GM19455 (cell line): Measurements from ENCODE around the gene ELK3.

ENCODE experiments used
- ATAC-seq: cut with Tn5 transposase; IDR thresholded peaks from one replicate; pipeline ENCODE4 v1.9.1; 2021; ENCODE audit not compliant: unreplicated experiment

ELK3 gene

DNA sequence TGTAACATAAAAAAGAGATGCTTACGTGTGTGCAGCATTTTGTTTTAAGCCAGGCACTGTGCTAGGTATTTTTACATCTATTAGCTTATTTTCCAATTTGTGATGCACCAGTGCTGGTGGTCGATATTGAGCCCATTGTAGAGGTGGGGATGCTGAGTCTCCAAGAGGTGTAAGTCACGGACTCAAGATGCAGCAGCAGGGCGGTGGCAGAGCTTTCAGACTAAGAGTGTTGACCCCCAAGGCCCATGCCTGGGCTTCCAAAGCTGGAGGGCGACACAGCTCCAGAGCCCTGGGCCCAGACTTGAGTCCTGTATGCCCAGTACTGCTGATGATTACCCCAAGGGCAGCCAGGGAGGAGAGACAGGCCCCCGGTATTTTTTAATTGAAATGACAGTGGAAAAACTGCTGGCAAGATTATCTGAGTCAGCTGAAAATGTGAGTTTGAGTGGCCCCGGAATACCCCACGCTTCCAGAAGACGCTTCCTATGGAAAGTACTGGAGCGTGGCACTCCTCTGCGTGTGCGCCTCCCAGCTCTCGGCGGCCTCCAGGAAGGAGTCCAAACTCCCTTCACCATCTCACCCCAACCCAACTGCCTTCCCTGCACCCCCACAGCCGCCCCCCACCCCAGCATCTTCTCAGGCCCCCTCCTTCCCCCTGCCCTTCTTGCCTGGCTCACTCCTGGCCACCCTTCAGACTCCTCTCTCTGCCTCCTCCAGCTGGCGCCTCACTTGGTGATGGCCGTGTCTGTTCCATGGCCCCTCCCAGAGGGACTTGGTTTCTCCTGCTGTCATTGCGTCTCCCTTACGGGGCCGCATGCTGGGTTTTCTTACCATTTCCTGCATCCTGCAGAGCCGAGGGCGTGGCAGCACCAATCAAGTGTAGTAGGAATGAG, 40.7 kb downstream of the ELK3 start:
- ATAC-seq: no peak

DNA sequence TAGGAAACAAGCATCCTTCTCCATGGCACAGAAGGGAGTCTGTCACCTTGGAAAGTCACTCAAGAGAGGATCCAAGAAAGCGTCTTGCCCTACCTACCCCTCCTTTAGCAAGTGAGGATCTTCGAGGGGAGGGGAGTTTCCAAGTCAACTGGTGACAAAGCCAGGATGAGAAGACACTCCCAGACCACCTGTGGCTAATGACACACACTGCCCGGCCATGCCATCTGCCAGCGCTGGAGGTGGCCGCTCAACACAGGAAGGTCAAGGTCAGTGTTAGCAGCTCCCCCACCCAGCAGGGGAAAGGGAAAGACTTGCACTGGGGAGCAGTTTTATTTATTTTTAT, 41.3 kb downstream of the ELK3 start:
- no peak for ATAC-seq

DNA sequence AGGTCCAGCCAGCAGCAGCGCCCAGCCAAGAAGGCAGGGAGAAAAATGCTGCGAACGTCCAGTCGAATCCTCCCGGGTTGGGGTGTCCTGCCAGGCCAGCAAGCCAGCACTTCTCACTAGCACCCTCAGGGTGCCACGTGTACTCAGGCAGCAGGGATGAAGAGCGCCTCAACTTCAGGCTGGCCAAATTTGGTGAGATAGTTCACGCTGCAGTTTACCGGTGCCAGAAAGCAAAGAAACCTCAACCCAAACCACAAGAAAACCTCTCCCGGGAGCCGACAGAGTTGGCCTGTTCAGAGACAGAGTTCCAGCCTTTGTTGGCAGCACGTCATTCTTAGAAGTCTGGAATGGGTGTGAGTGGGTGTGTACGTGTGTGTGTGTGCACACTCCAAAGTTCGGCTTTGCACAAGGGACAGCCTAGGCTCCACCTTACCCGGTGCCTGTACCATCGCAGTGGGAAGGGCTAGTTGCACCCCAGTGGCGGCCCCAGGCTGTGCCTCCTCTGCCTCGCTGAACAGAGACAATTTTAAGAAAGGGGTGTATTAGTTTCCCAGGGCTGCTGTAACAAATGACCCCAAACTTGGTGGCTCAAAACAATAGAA, 42.1 kb downstream of the ELK3 start:
- ATAC-seq: no peak

DNA sequence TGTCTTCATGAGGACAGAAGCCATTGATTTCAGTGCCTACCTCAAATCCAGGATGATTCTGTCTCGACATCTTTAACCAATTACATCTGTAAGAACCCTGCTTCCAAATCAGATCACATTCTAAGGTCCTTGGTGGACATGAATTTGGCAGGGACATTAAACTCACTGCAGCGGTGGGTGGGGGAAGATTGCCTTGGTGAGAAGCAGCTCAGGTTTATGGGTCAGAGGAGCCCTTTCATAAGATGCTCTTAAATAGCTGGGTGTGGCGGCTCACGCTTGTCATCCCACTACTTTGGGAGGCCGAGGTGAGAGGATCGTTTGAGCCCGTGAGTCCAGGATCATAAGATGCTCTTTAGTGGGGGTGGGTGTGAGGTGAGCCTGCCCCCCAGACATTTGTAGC, 42.9 kb downstream of the ELK3 start:
- no peak for ATAC-seq

DNA sequence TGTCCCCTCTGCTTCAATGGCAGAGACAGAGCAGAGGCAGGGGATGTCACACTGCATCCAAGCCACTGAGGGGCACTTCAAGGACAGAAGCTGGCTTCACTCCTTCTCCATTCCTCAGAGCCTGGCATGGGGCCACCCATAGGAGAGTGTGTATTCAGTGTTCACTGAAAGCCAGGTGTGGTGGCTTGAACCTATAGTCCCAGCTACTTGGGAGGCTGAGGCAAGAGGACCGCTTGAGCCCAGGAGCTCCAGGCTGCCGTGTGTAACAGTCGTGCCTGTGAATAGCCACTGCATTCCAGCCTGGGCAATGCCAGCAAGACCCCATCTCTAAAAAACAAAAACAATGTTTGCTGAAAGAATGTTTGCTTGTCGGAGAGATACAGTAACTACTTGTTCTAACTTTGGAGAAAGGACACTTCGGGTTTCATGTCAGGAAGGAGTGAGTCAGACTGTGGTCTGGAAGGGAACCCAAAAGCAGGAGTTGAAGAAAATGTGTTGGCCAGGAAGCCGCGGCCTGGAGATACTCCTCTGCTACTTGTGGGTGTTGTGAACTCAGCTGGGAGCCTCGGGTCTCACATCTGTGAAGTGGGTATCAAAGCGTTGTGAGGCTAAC, 43.4 kb downstream of the ELK3 start:
- ATAC-seq: no peak

DNA sequence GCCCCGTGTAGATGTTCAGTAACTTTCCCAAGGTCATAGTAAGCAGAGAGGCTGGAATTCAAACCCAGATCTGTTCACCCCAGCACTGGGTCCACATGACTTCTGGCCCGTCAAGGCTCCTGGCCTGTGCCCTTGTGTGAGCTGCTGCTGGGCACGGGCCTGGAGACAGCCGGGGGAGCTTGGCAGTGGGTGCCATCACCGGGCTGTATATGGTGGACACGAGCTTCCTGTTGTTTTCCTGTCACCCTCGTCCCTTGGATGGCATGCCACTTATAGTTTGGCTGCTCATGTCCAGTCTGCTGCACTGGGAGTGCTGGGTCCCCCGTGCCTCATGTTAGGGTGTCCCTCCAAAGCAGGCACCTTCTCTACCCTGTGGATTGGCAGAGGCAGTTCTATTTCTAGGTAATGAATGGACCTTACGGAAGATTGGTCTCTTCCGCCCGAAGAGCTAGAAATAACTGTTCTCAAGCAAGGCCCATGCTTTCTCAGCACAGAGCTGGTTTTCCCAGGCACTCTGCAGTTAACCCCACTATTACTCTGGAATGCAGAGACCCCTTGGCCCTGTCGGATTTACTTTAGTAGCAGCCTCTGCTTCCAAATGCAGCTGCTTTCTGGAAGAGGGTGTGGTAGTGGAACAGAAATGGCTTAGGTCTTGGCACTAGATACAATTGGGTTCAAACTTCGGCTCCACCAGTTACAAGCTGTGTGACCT, 44.3 kb downstream of the ELK3 start:
- ATAC-seq: no peak

DNA sequence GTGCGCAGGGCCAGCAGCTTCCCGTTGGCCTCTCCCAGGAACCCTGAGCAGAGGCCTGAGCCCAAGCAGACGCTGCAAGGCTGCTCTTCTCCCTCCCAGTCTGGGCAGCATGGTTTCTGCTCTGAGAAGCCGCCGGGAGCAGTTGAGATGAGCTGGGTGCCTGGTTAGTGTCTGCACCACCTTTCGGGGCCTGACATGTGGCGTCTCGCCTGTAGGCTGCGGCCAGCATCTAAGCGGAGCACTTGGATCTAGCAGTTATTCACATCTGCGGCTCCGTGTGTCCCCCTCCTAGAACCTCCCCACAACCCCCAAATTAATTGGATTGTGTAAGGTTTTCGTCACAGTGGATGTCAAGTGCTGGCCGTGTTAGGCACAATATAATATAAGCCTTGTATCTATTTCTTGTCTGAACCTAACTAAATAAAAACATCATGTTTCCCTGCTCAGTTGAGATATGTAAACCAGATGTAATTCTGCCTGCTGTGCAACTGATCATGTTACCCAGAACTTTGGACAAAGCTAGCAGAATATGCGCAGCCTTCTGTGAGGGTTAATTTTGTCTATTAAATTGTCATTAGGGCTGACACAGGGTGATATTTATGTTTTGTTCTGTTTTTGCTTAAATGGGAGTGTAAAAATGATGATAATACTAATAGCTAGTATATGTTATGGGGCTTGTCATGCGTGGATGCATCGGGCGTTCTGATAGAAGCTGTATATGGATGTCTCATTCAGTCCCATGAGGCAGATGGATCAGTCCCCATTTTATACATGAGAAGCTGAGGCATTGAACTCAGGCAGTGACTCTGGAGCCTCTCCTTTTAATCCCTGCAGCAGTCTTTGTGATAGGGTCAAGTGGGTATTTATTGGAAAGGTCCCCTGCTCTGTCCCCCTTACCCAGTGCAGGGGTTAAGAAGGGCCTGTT, 45.8 kb downstream of the ELK3 start:
- no peak for ATAC-seq

DNA sequence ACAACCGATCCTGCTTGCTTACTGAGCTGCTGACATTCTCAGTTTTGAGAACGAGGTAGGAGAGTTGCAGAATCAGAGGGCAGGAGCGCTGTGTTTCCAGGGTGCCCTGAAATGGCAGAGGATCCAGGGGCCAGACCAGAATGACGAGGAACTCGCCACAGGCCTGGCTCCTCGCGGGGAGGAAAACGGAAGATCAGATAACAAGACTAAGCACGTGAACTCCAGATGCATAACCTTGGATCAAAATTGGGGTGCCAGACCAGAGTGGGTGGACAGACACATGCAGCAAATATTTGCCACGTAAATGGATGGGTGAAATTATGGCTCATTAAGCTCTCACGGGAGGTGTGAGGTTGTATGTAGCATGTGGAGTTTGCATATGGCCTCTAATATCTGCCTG, 46.5 kb downstream of the ELK3 start:
- ATAC-seq: no peak

DNA sequence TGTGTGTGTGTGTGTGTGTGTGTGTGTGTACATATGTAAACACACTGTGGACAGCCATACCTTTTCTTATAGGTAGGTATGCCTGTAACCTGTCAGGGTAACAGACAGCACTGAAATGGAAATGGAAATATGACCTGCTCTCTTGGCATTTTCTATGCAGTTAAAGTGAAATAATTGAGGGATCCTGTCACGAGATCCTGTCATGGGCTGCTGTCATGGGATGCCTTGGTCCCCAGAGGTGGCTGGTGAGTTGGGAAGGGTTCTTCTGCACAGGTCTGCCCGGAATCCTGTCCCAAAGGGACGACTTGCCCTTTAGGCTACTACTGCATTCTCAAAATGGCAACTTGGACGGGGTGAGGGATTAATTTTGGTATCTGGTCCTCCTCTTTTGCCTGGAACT, 47.3 kb downstream of the ELK3 start:
- no peak for ATAC-seq

DNA sequence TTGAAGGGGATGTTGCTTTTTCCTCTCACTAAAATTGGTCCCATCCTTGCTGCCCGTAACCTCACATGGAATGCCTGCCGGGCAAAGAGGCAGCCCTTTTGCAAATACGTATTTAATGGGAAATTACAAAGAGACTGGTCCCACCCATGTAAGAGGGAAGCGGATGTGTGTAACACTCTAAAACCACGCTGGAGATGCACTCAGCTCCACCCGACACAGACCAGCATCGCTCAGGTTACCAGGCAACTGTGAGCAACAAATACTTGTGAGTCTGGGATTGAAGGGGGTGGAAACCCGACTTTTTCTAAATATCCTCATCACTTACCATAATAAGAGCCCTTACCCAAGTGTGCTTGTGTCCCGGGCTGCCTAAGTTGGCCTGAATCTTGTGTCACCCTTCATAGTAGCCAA, 47.7 kb downstream of the ELK3 start:
- no peak for ATAC-seq

DNA sequence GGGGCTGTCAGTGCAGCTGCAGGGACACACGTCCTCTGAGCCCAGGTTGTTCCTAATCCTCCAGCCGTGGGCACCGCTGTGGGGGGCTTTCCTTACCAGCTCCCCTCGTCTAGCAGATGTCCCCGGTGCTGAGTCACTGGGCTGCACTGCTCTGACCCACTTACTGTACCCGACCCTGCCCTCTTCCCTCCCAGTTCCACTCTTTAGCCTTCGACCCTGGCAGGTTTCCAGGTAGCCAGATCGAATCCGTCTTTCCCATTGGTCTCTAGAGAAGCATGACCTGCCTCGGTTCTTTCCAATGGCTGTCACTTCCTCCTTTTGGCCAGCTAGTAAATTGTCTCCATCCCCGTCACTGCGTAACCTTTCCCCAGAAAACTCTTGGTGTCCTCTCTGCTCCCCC, 48.4 kb downstream of the ELK3 start:
- ATAC-seq: no peak

DNA sequence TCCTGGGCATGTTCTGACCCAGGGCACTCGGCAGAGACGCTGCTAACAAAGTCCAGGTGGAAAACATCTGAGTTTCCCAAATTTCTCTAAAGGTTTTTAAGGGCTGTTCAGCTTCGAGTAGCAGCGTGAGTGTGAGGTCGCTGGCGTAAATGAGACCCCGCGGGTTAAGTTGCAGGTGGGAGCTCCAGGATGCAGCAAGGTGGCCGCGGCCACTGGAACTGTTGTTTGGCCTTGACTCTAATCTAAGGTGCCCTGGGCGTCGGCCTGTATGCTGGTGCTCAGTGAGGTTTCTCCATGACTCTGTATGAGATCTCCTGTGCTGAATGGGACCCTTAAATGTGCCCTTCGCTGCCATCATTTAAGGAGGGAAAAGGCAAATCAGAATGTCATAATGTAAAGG, 50.7 kb downstream of the ELK3 start:
- no peak for ATAC-seq

DNA sequence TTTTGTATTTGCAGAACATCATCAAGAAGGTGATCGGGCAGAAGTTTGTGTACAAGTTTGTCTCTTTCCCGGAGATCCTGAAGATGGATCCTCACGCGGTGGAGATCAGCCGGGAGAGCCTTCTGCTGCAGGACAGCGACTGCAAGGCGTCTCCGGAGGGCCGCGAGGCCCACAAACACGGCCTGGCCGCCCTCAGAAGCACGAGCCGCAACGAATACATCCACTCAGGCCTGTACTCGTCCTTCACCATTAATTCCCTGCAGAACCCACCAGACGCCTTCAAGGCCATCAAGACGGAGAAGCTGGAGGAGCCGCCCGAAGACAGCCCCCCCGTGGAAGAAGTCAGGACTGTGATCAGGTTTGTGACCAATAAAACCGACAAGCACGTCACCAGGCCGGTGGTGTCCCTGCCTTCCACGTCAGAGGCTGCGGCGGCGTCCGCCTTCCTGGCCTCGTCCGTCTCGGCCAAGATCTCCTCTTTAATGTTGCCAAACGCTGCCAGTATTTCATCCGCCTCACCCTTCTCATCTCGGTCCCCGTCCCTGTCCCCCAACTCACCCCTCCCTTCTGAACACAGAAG, 52.8 kb downstream of the ELK3 start:
- ATAC-seq: no peak

DNA sequence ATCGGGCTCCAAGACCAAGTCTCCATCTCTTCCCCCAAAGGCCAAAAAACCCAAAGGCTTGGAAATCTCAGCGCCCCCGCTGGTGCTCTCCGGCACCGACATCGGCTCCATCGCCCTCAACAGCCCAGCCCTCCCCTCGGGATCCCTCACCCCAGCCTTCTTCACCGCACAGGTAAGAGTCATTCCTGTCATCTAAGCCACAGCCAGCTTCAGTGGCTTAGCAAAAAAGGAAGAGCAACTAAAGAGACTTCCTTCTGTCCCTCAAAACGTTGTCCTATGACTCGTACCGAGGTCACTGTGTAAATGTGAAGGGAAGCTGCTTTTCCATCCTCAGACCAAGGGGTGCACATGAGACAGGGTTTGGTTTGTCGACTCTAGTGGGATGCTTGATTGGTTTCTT, 53.4 kb downstream of the ELK3 start:
- no peak for ATAC-seq

DNA sequence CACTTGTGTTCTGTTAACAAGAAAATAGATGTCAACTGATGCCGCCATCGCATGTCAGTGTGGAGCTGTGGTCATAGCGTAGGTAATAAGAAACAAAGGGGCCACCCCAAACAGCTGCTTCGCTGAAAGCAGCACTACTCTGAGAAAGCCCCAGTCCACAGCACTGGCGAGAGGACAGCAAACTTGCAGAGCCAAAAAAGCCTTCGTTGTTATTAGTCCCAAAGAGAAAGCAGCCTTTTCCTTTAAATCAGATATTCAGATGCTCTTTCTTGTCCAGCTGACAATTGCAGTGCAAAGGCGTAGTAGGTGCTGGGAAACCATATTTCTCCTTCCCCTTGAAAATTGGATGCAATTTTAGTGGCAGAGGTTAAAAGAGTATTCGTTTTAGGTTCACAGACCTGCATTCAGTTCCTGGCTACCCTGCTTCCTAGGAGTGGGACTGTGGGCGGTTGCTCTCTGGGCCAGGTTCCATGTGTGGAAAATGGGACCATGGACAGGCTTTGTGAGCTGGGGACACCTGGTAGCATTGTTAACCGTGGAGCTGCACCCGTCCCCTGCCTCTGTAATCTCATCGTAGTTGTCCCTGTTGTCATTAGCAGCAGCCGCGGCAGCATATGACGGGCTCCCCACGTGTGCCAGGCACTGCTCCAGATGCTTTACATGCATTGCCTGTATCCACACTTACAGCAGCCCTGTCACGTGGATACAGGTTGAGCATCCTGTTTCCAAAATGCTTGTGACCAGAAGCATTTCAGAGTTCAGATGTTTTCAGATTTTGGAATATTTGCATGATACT, 54.2 kb downstream of the ELK3 start:
- no peak for ATAC-seq

DNA sequence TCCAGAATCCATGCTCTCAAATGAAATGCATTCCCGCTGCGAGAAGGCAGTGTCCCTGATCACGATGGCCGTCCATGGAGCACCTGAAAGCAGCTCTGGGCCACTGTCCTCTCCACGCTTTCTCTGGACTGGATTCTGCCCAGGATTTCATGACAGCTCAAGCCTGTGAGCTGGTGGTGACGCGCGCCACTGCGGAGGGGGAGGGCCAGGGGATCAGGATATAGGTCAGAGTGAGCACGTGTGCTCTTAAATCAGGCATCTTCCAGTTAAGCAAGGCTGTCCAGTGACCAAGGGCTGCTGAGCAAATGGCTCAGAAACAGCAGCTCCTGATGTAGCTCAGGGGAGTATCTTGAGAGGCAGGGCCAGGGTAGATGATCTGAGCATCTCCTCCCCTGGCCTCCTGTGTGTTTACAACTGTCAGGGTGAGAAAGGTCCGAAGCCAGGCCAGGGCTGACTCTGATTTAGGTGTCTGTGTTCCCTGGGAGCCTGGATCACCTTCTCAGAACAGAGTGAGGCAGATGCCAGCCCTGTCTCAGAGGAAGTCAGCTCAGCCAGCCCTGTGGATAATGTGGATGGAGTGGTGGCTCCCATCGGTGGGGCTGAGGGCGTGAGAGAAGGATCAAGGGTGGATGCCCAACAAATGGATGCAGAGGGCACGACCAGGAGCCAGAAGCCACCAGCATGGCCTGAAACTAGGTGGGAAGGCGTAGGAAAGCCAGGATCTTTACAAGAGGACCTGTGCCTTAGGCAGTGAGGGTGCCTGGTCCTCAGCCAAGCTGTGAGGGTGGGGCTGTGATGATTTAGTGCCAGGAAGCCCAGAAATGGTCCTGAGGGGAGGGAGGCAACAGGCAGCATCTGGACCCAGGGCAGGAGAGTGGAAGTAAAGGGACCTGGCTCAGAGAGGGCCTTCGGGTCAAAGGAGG, 55.3 kb downstream of the ELK3 start:
- ATAC-seq: no peak

DNA sequence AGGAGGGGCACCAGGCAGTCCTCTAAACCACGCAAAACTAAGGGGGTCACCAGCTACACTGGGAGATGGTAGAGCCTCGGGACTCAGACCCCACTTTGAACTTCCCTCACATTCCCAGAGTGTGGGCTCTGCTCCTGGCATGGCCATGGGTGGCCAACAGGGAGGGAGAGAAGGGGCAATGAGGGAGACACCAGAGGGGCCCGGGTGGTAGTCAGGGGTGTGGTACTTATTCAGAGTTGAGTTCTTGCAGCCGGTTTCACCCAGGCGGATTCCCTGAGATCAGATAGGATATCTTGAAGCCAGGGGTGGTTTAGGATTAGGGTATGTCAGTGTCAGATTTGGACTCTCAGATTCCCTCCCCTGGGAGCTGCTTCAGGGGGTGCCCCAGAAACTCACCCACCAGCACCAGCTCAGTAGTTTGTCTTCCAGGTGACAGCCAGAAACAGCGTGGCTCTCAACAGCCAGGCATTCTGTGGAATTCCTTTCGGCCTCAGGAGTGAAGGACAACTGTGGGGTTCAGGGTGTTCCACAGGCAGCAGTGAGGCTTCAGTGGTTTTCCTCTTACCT, 56.0 kb downstream of the ELK3 start:
- ATAC-seq: no peak

DNA sequence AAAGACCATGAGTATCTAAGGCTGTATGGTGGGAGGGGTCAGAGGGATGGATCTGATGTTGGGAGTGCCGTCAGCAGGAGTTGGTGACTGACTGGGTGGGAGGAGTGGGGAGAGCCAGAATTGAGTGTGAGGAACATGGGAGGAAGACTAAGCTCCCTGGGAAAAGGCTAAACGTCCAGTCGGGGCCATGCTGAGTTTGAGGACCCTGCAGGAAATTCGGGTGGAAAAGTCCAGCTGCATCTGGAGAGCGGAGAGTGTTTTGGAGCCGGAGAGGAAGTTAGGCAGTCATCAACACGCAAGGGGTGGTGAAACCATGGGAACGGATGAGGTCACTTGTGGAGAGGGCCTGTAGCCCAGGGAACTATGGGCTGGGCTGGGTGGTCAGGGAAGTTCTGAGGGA, 60.9 kb downstream of the ELK3 start:
- no peak for ATAC-seq
